Mammary microvascular endothelial cell (primary cell): ENCODE measurements around the gene GPR160. TPM values are rescaled to one million over a fixed set of nuclear protein-coding genes. Genes with fewer than 3 reads are reported as not detected.

Experiments used
- total RNA-seq: library from RNA; depleted of rRNA; stranded (reverse); fragments of >200 nt; gene quantifications from 2 replicates; pipeline ENCODE4 v1.2.3, GENCODE V29; 2015

GPR160 gene, protein sequence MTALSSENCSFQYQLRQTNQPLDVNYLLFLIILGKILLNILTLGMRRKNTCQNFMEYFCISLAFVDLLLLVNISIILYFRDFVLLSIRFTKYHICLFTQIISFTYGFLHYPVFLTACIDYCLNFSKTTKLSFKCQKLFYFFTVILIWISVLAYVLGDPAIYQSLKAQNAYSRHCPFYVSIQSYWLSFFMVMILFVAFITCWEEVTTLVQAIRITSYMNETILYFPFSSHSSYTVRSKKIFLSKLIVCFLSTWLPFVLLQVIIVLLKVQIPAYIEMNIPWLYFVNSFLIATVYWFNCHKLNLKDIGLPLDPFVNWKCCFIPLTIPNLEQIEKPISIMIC
- total RNA-seq = 8.7 and 9.1 TPM in 2 replicates

GRCh38 chr3:170037463-170038433, at the start of gene GPR160:
TSS of gene GPR160 (plus strand) at chr3:170037995. CDS start at chr3:170083973, 45,978 bp downstream.

Other genes starting within 250 kb of the GPR160 start
- not detected in 2 replicates for gene LRRIQ4, start 225.1 kb upstream of the GPR160 start, total RNA-seq
- 3.2 and 4.8 TPM in 2 replicates for gene LRRC34, start 225.1 kb upstream of the GPR160 start, total RNA-seq
- gene LRRC31, start 168.1 kb upstream of the GPR160 start, total RNA-seq = not detected in 2 replicates
- gene SAMD7, start 126.4 kb upstream of the GPR160 start, total RNA-seq = not detected in 2 replicates
- 17.3 and 23.4 TPM in 2 replicates for gene SEC62, start 71.2 kb upstream of the GPR160 start, total RNA-seq
- 13.3 and 17.2 TPM in 2 replicates for gene PHC3, start 143.7 kb downstream of the GPR160 start, total RNA-seq
- gene PRKCI, start 184.4 kb downstream of the GPR160 start, total RNA-seq = 18.5 and 20.5 TPM in 2 replicates